GM12874 (cell line): ENCODE results near the gene NPIPA5.
"Not testable (repeated sequence)": the region's sequence is repeated elsewhere in the genome, so short reads cannot be mapped to it uniquely, and the experiment has no call there.

Source experiments
- TF ChIP-seq, protein P1 (sequence below): IDR thresholded peaks from 2 replicates; pipeline ENCODE4 v1.5.1; 2011; ENCODE audit warnings: low read depth, mild to moderate bottlenecking, control low read depth, low read length, moderate library complexity; ENCODE audit not compliant: insufficient read depth

Gene NPIPA5

GRCh38 chr16:15395631-15396508, 17.8 kb upstream of the NPIPA5 start, which contains the start of gene MPV17L:
MPV17L (plus strand) TSS chr16:15395754; CDS start chr16:15395898, 144 bp downstream.
- TF ChIP-seq, protein P1, sequence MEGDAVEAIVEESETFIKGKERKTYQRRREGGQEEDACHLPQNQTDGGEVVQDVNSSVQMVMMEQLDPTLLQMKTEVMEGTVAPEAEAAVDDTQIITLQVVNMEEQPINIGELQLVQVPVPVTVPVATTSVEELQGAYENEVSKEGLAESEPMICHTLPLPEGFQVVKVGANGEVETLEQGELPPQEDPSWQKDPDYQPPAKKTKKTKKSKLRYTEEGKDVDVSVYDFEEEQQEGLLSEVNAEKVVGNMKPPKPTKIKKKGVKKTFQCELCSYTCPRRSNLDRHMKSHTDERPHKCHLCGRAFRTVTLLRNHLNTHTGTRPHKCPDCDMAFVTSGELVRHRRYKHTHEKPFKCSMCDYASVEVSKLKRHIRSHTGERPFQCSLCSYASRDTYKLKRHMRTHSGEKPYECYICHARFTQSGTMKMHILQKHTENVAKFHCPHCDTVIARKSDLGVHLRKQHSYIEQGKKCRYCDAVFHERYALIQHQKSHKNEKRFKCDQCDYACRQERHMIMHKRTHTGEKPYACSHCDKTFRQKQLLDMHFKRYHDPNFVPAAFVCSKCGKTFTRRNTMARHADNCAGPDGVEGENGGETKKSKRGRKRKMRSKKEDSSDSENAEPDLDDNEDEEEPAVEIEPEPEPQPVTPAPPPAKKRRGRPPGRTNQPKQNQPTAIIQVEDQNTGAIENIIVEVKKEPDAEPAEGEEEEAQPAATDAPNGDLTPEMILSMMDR = not testable (repeated sequence)
